Measurements from ENCODE around the gene RGS16. TPM values are rescaled to one million over a fixed set of nuclear protein-coding genes. Genes with fewer than 3 reads are reported as not detected.

RGS16 gene
- total RNA-seq, 1 donor: 2.3 TPM

DNA sequence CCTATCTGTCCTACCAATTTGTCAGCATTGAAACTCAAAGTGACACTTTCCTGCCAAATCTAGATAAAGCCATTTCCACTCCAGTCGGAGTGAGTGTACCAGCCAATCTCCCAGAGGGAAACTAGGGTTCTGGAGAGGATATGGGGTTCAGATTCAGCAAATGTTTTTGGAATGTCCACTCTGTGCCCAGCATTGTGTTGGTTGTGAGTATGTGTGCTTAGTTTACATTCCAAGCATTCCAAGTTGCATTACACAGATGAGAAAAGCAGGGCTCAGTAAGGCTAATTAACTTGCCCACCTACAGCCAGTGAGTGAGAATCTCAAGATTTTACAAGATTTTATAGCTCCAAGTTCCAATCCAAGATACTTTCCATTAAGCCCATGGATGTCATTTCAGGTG lies 26.4 kb upstream of the RGS16 start:
- DNase-seq (ENCODE audit: low read depth): no peak
- no peak overlapping the region for H3K4me3 ChIP-seq (ENCODE audit: low read depth, low read length)
- TF ChIP-seq, protein P1, sequence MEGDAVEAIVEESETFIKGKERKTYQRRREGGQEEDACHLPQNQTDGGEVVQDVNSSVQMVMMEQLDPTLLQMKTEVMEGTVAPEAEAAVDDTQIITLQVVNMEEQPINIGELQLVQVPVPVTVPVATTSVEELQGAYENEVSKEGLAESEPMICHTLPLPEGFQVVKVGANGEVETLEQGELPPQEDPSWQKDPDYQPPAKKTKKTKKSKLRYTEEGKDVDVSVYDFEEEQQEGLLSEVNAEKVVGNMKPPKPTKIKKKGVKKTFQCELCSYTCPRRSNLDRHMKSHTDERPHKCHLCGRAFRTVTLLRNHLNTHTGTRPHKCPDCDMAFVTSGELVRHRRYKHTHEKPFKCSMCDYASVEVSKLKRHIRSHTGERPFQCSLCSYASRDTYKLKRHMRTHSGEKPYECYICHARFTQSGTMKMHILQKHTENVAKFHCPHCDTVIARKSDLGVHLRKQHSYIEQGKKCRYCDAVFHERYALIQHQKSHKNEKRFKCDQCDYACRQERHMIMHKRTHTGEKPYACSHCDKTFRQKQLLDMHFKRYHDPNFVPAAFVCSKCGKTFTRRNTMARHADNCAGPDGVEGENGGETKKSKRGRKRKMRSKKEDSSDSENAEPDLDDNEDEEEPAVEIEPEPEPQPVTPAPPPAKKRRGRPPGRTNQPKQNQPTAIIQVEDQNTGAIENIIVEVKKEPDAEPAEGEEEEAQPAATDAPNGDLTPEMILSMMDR (IDR thresholded peaks at IDR 0.05; ENCODE audit: insufficient read depth, low read length): no peak

DNA sequence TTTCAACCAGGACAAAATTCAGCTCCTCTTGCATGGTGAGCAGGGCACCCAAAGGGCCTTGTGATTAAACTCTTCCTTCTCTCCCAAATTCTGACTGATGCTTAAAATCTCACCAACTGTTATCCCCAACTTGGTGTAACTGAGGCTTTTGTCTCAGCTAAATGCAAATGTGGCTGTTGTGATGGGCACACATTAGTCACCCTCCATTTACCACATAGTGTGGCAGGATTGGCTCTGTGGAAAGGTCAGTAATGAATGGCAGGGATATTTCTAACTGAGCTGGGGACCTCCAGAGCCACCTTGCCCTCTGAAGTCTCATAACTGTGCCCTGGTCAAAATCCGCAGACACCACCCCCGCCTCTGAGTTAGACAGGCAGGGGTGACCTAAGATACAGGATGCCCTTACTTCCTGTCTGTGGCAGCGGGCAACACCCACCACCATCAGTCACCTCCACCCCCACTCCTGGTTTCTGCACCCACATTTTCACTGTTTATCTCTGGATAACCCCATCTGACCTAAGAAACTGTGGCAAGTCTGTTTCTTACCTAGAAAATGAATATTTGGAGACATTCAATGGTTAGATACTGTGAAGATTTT lies 25.4 kb upstream of the RGS16 start:
- DNase-seq (ENCODE audit: low read depth): no peak
- TF ChIP-seq, protein P1 (IDR thresholded peaks at IDR 0.05; ENCODE audit: insufficient read depth, low read length): no peak
- no peak overlapping the region for H3K4me3 ChIP-seq (ENCODE audit: low read depth, low read length)

- H3K4me3 ChIP-seq (ENCODE audit: low read depth, low read length): no peak overlapping the region
- TF ChIP-seq, protein P1 (IDR thresholded peaks at IDR 0.05; ENCODE audit: insufficient read depth, low read length): no peak
- DNase-seq (ENCODE audit: low read depth): no peak
Observed at GRCh38 chr1:182629080-182629479, 24.9 kb upstream of the RGS16 start.

- no peak for DNase-seq (ENCODE audit: low read depth)
- no peak overlapping the region for H3K4me3 ChIP-seq (ENCODE audit: low read depth, low read length)
- TF ChIP-seq, protein P1 (IDR thresholded peaks at IDR 0.05; ENCODE audit: insufficient read depth, low read length): no peak
Observed at GRCh38 chr1:182628657-182629056, 24.5 kb upstream of the RGS16 start.

DNA sequence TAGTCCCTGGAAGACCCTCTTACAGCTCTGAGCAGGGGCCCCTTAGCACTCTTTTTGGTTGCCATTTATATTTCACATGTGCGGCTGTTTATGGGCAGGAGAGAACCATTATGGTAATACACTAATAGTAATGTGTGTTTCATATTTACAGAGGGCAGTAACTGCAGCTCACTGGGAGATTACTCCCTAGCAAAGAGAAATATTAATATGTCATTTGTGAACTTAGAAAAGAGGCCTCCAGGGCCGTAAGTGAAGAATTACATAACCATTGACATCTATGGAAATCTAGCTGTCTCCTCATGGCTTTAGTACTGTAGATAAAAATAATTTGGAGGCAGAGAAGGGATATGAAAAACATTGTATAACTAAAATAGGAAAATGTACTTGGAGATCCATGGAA lies 23.4 kb upstream of the RGS16 start:
- TF ChIP-seq, protein P1 (IDR thresholded peaks at IDR 0.05; ENCODE audit: insufficient read depth, low read length): no peak
- DNase-seq (ENCODE audit: low read depth): no peak
- H3K4me3 ChIP-seq (ENCODE audit: low read depth, low read length): no peak overlapping the region

- no peak overlapping the region for H3K4me3 ChIP-seq (ENCODE audit: low read depth, low read length)
- TF ChIP-seq, protein P1 (IDR thresholded peaks at IDR 0.05; ENCODE audit: insufficient read depth, low read length): no peak
- DNase-seq (ENCODE audit: low read depth): no peak
Observed at GRCh38 chr1:182626527-182626926, 22.3 kb upstream of the RGS16 start.
